Measurements from ENCODE around the gene SLC25A17. TPM values are rescaled to one million over a fixed set of nuclear protein-coding genes. Genes with fewer than 3 reads are reported as not detected.
A peak's percentile ranks its signal among the peaks of the same experiment; 100 is the strongest.

The SLC25A17 gene
- total RNA-seq, 1 experiment from 2014 or later, result 51.6 TPM

Small RNAs within 50 kb of the gene (microRNA-seq; reads per million reads assigned to microRNA genes)
- gene MIR4766, result 13.8 reads per million, percentile 36 among the genes with 10 or more reads in this experiment

Other genes with a start within 250 kb of the SLC25A17 start
- 35.8 and 41.2 TPM in 2 replicates for gene MRTFA, start 182.6 kb downstream of the SLC25A17 start, total RNA-seq (2021)
- not detected in 2 replicates for gene MCHR1, start 139.9 kb downstream of the SLC25A17 start, total RNA-seq (2021)
- 337 and 365 TPM in 2 replicates for gene ST13, start 37.3 kb upstream of the SLC25A17 start, total RNA-seq (2021)
- gene XPNPEP3, start 37.8 kb upstream of the SLC25A17 start, total RNA-seq (2021), result 30.3 and 31.3 TPM in 2 replicates
- not detected in 2 replicates for gene DNAJB7, start 42.8 kb upstream of the SLC25A17 start, total RNA-seq (2021)
- gene RBX1, start 132.0 kb upstream of the SLC25A17 start, total RNA-seq (2021), result 82.3 and 83.9 TPM in 2 replicates